NCI-H345 (cell line): ENCODE data around the gene CBS.
"Not testable (repeated sequence)": the region's sequence is repeated elsewhere in the genome, so short reads cannot be mapped to it uniquely, and the experiment has no call there.

ENCODE experiments used
- DNase-seq: peaks from one replicate; lab custom pipeline; 2025; lab: John Stamatoyannopoulos, UW

Gene CBS

DNA sequence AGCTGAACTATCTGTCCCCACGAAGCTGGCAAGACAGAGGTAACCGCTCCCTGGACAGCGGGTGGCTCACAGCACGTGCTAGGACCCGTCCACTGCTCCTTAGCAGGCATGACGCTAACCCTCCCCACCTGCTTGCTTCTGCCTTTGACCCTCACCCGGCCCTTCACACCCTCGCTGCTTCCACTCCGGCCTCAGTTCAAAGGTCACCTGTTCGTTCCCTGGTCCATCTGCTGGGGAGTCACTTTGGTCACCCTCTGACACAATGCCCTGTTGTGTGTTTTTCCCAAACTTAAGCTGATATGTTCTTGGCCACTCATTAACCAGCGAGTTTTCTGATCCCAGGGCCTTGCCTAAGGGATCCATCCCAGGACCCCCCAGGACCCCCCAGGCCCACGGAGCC, 7.6 kb downstream of the CBS start:
- not testable (repeated sequence) for DNase-seq

DNA sequence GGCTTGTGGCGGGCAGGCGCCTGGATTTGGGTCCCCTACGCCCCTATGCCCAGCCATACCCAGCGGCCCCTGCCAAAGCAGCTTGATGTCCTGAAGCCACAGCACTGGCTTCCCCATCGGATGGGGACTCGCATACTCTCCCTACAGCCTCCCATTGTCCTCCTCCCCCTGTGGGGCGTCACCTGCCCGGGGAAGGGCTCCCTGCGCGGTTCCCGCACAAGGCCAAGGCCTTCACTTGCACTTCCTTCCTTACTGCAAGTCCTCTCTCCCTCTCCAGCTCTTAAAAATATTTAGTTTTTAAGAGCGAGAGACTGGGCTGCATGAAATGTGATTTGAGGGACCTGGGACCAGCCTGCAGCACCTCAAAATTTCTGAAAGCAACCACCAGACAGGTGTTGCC, 8.9 kb downstream of the CBS start:
- not testable (repeated sequence) for DNase-seq

GRCh38 chr21:43065991-43066390, 9.6 kb downstream of the CBS start:
- not testable (repeated sequence) for DNase-seq

DNA sequence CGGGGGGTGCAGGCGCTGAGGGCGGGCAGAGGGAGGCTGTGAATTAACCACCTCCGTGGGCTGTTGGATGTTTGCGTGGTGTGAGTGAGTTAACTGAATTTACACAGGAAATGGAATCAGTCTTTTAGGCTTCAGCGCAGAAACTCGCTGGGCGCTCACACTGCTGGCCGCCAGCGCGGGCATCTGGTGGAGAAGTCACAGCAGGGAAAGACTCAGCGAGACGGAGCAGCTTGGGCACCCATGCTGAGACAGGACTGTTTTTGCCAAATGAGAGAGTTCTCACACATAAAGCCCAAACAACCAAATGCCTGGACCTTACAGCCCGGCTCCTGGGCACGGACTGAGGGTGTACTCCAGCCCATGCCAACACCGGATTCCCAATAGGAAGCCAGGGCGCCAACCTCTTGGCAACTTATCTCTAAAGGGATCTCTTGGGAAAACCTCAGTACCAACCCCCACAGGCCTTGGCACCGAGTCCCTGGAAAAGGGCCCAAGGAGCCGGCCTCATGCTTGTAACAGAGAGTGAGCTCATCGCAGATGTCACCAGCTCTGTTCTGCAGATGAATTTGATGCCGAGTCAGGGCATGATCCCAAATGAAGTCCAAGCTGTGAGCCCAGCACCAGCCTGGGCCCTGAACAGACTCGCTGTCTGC, 11.2 kb downstream of the CBS start:
- not testable (repeated sequence) for DNase-seq

DNA sequence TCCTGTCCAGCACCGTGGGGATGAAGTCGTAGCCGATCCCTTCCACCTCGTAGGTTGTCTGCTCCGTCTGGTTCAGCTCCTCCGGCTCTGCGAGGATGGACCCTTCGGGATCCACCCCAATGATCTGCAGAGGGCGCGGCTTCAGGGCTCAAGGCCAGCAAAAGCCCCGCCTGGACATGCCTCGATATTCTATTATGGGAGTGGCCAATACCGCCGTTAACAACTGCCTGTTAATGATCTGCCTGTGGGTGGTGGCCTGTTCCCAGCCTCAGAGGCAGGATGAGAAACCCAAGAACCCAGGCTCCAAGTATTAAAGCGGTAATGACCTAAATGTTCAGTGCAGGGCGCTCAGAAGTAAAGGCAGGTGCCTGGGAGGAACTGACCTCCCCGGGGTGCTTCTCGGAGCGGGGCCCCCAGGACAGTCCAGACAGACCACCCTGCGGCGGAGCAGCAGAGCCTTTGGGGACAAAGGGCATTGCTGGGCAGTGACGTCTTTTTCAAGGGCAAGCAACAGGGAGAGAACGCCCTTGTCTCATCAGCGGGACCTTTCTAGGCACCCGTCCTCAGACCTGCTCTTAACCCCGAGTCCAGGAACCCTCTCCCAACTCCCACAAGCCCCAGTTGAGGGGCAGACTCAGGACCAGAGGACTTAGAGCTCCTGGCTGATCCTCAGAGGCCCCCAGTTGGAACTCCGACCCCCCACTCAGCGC, 12.5 kb downstream of the CBS start:
- DNase-seq, result not testable (repeated sequence)

DNA sequence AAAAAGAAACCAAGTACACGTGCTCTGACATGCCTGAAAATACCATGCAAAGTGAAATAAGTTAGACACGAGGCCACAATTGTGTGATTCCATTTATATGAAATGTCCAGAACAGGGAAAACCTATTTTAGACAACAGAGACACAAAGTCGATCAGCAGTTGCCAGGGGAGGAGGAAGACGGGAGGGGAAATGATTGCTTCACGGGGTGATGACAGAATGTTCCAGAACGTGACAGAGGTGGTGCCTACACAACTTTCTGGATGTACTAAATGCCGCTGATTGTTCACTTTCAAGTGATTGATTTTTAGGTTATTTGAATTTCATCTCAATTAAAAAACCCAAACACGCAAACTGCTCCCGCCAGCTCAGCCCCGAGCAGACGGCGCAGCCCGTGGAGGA, 22.5 kb downstream of the CBS start:
- not testable (repeated sequence) for DNase-seq

DNA sequence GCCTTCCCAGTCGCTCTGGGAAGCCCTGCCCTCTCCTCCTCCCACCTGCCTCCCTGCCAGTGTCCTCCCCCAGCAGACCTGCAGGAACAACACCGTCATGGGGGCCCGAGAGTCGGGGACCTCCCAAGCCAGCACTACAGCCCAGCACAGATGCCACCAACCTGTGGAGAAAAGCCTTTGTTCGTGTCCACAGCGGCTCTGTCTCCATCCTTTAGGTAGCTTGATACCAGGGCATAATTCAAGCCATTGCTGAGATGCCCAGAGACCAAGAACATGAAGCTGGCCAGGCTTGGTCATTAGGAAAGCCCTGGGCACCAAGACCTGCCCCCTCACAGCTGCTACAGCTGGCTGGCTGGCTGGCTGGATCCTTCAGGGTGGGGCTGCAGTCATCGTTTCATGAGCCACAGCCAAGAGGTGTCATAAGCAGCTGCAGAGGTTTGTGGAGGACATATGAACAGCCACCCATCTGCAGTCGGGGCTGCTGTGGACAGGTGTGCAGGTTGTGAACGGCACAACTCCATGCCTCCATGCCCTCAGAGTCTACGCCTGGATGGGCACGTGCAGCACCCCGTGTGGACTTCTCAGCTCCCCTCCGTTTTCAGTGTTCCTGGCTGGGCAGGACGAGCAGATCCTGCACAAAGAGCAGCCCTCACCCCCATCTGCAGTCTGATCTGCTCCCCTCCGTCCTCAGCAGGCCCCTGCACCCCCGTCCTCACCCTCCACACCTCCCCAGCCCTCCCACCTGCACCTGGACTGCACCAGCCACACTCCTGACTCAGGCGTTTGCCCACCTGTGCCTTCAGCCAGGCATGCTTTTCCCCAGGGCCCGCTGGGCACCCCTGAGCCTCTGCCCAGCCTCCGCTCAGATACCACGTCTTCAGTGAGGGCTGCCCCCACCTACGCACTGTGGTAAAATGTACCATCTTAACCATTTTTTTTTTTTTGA, 29.5 kb downstream of the CBS start:
- DNase-seq, result not testable (repeated sequence)

DNA sequence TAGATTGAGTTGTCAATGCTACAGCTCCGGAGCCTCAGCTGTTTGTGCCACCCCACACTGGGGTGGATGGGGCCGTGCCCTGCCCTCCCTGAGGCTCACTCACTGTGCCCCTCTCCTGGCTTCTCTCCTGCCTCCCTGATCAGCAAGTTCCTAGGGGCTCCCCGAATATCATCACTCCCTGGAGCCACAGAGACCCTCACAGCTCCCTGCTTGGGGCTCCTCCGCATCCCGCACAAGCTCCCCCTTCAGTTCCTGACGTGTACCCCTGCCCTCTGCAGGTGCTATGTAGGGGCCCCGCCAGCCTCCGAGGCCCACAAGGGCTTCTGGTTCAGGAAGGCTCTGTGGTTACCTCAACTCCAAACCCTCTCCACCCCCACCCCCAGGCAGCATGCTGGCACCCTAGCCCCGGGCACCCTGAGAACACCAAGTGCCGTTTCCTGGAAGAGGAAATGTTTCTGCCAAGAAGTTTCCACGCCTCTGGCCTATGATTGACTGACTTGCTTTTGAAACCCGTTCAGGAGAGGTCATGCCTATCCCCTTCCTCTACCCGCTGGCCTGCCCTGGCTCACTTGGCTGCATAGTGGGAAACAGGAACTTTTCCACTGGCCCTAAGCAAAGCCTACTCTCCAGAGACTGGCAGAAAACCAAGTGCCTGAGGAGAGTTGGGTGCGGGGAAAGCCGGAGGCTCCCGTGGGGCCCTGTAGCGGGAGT, 30.3 kb downstream of the CBS start:
- not testable (repeated sequence) for DNase-seq

DNA sequence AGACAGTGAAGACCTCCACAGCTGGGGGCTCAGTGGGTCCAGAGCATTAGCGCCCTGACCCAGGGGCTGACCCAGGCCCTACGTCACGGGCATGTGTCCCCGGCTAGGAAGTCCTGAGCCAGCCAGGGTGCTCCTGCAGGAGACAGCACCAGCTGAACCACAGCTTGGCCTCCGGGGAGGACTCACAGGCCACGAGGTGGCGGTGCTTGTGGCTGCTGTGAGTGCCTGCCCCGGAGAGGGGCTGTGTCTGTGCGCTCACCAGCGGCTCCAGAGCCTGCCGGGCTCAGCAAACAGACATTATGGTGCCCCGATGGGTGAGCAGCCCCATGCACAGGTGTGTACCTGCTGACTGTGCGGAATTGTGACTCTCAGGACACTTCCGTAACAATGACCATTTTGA, 31.1 kb downstream of the CBS start:
- DNase-seq, result not testable (repeated sequence)

DNA sequence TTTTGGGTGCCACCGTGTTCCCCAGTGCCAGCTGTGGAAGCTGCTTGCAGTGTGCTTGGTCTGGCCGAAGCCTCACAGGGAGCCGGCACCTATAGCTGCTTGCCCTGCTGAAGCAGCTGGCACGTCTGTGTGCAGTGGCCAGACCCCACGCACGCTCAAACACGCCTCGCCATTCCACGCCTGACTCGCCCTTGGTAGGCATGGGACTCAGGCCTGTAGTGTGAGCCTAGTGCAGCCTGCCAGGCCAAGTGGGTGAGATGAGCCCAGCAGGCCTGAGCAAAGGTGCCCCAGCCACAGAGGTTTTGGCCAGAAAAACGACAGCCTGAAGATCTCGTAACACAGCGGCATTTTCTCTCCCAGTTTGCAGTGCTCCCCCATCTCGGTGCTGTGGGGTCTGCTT, 32.3 kb downstream of the CBS start:
- DNase-seq, result not testable (repeated sequence)

DNA sequence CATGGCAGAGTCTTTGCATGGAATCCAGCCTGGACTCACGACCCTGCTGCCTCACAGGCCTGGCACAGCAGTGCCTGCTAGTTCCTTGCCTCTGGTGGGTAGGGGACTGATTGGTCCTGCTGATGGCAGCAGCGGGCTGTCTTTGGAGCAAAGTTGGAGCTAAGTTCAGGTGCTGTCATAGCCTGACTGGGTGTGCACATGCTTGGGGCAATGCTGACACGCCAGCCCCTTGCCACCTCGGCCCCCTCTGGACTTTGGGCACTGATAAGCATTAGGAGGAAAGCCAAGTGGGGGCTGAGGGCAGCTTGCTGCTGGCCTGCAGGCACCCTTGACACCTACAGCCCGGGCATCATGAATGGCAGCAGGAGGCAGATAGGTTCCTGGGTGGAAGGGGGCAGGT, 33.5 kb downstream of the CBS start:
- not testable (repeated sequence) for DNase-seq

DNA sequence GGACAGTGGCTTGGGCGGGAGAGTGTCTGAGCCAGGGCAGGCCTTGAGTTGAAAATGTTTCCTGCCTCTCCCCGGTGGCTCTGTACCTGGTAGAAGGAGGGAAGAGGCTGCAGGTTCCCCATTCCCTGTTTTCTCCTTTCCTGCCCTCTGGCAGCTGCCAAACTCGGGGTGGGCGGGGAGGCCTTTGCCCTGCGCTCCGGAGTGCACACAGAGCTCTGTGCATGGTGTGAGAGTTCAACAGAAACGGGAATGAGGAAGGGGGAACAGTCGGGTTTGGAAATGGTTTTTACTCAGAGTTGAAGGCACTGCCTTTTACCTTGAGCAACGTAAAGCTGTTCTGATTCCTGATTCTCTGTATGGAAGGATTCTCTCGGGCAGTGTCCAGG, 37.0 kb downstream of the CBS start:
- not testable (repeated sequence) for DNase-seq

DNA sequence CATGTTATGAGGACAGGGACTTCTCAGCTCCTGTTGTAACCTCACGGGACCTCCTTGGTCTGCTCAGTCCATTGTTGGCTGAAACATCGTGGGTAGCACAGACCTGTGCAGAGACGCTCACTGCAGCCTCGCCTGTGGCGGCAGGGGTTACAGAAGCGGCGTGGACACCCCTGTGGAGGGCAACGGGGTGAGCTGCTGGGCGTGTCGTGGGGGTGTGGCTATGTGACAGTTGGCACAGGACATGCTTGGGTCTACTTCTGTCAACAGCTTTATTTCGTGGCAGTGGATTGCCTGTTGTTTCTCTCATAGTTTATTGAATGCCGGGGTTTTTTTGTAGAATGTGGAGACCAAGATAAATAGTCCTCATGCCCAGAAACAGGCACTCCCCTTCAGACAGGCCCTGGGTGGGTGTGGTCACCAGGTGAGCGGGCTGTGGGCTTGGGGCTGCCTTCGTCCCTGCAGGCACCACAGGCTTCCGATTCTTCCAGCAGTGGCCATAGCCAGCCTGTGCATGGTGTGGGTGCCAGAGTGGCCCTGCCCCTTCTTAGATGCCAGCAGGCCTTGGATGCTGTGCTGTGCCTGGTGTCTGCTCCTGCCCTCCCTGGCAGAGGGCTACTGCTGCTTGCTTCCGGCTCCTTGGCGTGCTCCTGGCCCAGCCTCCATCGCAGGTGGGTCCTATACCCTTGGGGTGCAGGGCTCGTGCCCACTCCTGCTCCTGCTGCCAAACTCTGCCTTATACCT, 37.5 kb downstream of the CBS start:
- DNase-seq, result not testable (repeated sequence)

DNA sequence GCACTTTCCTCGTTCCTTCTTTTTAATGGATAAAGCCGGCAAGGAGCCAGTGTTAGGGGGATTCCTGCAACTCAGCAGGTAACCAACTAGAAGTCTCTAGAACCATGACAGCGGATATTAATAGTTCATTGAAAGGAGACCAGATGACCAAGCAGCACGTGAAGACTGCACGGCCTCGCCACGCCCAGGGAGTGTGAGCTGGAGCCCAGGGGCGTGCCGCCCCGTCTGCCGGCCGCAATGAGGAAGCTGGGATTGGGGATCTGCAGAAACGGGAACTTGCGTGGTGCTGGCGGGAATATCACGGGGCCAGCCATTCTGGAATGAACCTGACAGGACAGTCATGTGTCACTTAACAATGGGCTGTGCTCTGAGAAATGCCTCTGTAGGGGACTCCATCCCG, 38.7 kb downstream of the CBS start:
- DNase-seq, result not testable (repeated sequence)

GRCh38 chr21:43034826-43035225, 40.8 kb downstream of the CBS start:
- DNase-seq, result no peak

DNA sequence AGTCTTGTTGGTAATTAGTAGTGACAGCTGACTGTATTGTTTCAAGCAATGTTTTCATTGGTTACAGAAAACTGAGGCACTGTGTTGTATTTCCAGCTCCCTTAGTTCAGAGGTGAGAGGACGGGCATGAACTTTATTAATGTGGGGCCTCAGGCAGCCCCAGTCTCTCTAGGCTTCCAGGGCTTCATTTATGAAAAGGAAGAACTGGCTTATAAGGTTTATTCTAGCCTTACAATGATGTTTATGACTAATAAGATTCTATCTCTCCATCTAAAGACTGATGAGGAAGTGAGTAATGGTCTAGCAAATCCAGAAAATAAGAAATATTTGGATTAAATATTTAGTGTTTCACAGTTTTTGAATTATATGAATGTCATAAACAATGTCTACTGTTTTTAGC, 41.5 kb downstream of the CBS start:
- DNase-seq, result no peak

DNA sequence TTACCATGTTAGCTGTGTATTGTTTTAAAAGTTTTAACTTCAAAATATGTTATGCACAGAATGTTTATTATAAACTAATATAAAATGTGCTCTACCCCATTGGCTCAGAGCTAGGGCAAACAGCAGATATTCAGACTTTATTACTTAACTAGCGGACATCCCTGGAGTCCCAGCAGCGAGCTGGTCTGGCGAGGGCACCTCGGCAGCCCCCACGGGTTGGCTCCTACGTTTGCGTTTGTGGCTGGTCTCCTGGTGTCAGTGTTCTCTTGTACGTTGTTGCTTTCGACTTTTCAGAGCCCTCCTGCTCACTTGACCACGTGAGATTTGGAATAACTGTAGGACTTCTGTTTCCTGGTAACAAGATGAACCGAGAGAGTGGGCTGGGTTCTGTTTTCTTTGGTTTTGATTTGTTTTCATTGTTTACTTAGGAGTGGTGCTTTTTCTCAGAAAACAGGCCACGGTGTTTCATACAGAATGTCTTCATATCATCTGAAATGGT, 44.5 kb downstream of the CBS start:
- no peak for DNase-seq

- no peak for DNase-seq
Observed at GRCh38 chr21:43029785-43030184, 45.9 kb downstream of the CBS start.

- no peak for DNase-seq
Observed at GRCh38 chr21:43027846-43028731, 47.5 kb downstream of the CBS start.

DNA sequence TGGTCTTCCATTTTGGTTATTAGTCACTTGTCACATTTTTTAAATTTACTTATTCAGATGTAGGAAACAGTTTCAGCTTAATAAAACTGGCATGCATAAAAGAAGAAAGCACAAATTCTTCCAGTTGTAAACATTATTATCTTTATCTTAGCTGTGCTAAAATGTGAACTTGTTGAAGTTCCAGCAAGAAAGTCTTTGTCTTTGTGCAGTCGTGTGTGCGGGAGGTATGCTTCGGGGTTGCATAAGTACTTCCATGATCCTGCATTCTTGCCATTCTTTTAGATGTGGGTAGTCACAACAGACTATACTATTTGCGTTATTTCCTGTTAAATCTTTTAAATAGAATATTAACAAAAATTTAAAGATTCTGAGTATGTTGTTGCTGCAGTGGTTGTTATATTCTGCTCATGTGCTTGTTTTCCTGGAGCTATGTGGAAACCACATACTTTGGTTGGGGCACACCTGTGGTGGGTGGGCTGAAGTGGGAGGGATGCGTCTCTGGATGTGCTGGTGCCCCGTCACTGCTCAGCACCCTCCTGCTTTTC, 49.9 kb downstream of the CBS start:
- no peak for DNase-seq
